ENCODE data around the gene SEL1L3. TPM values are rescaled to one million over a fixed set of nuclear protein-coding genes. Genes with fewer than 3 reads are reported as not detected.

SEL1L3 gene
- total and polyA plus RNA-seq, 2 donors (not counting 1 experiment from before 2014, with no cell fraction given), result 120 to 280 TPM

- Mint-ChIP-seq H3K27me3 (no peaks in the 10 kb centered on the region), H3K27ac (no peak overlapping the region), H3K4me3 (no peak overlapping the region), H3K4me1 (no peaks in the 10 kb centered on the region), H3K9me3 (ENCODE audit: insufficient read depth) (no peaks in the 10 kb centered on the region)
- H3K79me2 ChIP-seq (ENCODE audit: control insufficient read depth, insufficient read depth, low read length), result peaks cover 7% of the 10 kb centered on the region
- no peak overlapping the region for H2AFZ ChIP-seq (ENCODE audit: insufficient read depth, low read depth, low read length, poor library complexity, severe bottlenecking)
- DNase-seq (no peak), ATAC-seq (ENCODE audit: low read depth) (no peak)
- H3K4me1 ChIP-seq (ENCODE audit: control insufficient read depth in 2 of 2, insufficient read depth in 2 of 2, low read length in 2 of 2), result no peaks in the 10 kb centered on the region
- no peak overlapping the region for H3K4me2 ChIP-seq (replicated peaks; ENCODE audit: low read depth, low read length, poor library complexity, severe bottlenecking)
- CTCF ChIA-PET, result no interaction called here
- intact Hi-C loops (cut with micrococcal nuclease), result no loop called here
- H3K27ac ChIP-seq (ENCODE audit: low read length in 2 of 2), result no peak overlapping the region
- H3K27me3 ChIP-seq (replicated peaks in 1 of 4; ENCODE audit: control extremely low read depth in 1 of 4, control insufficient read depth in 3 of 4, insufficient read depth in 4 of 4, low read length in 3 of 4), result no peaks in the 10 kb centered on the region
- no peak overlapping the region for H3K9ac ChIP-seq (ENCODE audit: low read length)
- no peak for TF ChIP-seq EZH2 (IDR thresholded peaks at IDR 0.05; ENCODE audit: borderline replicate concordance, insufficient read depth, low read depth, low read length, poor library complexity, severe bottlenecking)
- TF ChIP-seq CTCF (IDR thresholded peaks at IDR 0.05), result no peak
- POLR2A ChIA-PET, result no interaction called here
- no peak overlapping the region for H3K4me3 ChIP-seq (ENCODE audit: control extremely low read depth in 1 of 5, extremely low read depth in 1 of 5, insufficient read depth in 1 of 5, low read depth in 2 of 5, low read length in 4 of 5)
- peaks cover 0 to 95% of the 10 kb centered on the region in 2 experiments for H3K36me3 ChIP-seq (replicated peaks in 1 of 2; ENCODE audit: control extremely low read depth in 1 of 2, control insufficient read depth in 1 of 2, extremely low read depth in 1 of 2, insufficient read depth in 2 of 2, low read length in 1 of 2)
- H3K9me3 ChIP-seq (ENCODE audit: control extremely low read depth in 1 of 3, control insufficient read depth in 2 of 3, insufficient read depth in 1 of 3, low read length in 2 of 3), result no peaks in the 10 kb centered on the region
- peaks cover 24% of the 10 kb centered on the region for H4K20me1 ChIP-seq (ENCODE audit: control insufficient read depth, insufficient read depth, low read length, poor library complexity, severe bottlenecking)
- WGBS (ENCODE audit: insufficient coverage), result 86% methylated on average over 1 of the region's 1 CpG
These were observed 79.7 kb downstream of the SEL1L3 start for GRCh38 chr4:25783126-25783525.

- ChIA-PET CTCF (interaction anchor here (2.5 kb wide), 1 partner anchor 15 kb away, joined by 6 read pairs; no protein-coding TSS in a partner anchor), POLR2A (no interaction called here)
- H3K9me3 Mint-ChIP-seq (ENCODE audit: insufficient read depth), result no peaks in the 10 kb centered on the region
- Histone ChIP-seq H3K9ac (ENCODE audit: low read length) (no peak overlapping the region), H3K79me2 (ENCODE audit: control insufficient read depth, insufficient read depth, low read length) (peaks cover 7% of the 10 kb centered on the region), H4K20me1 (ENCODE audit: control insufficient read depth, insufficient read depth, low read length, poor library complexity, severe bottlenecking) (peaks cover 30% of the 10 kb centered on the region), H3K4me1 (ENCODE audit: control insufficient read depth in 2 of 2, insufficient read depth in 2 of 2, low read length in 2 of 2) (no peaks in the 10 kb centered on the region), H3K36me3 (replicated peaks in 1 of 2; ENCODE audit: control extremely low read depth in 1 of 2, control insufficient read depth in 1 of 2, extremely low read depth in 1 of 2, insufficient read depth in 2 of 2, low read length in 1 of 2) (peaks cover 0 to 95% of the 10 kb centered on the region in 2 experiments), H3K9me3 (ENCODE audit: control extremely low read depth in 1 of 3, control insufficient read depth in 2 of 3, insufficient read depth in 1 of 3, low read length in 2 of 3) (no peaks in the 10 kb centered on the region), H3K4me3 (ENCODE audit: control extremely low read depth in 1 of 5, extremely low read depth in 1 of 5, insufficient read depth in 1 of 5, low read depth in 2 of 5, low read length in 4 of 5) (no peak overlapping the region), H3K27ac (ENCODE audit: low read length in 2 of 2) (no peak overlapping the region), H2AFZ (ENCODE audit: insufficient read depth, low read depth, low read length, poor library complexity, severe bottlenecking) (no peak overlapping the region), H3K4me2 (replicated peaks; ENCODE audit: low read depth, low read length, poor library complexity, severe bottlenecking) (no peak overlapping the region), H3K27me3 (replicated peaks in 1 of 4; ENCODE audit: control extremely low read depth in 1 of 4, control insufficient read depth in 3 of 4, insufficient read depth in 4 of 4, low read length in 3 of 4) (no peaks in the 10 kb centered on the region)
- DNase-seq (no peak), ATAC-seq (ENCODE audit: low read depth) (no peak)
- no peak overlapping the region for H3K4me3 Mint-ChIP-seq
- WGBS (ENCODE audit: insufficient coverage), result 84% methylated on average over 7 of the region's 7 CpGs
- H3K4me1 Mint-ChIP-seq, result no peaks in the 10 kb centered on the region
- intact Hi-C loops (cut with micrococcal nuclease), result no loop called here
- TF ChIP-seq EZH2 (IDR thresholded peaks at IDR 0.05; ENCODE audit: borderline replicate concordance, insufficient read depth, low read depth, low read length, poor library complexity, severe bottlenecking) (no peak), CTCF (IDR thresholded peaks at IDR 0.05) (no peak)
- H3K27me3 Mint-ChIP-seq, result no peaks in the 10 kb centered on the region
- H3K27ac Mint-ChIP-seq, result no peak overlapping the region
These were observed 80.3 kb downstream of the SEL1L3 start for GRCh38 chr4:25782482-25782881.
